Measurements from ENCODE around the gene NAE1. TPM values are rescaled to one million over a fixed set of nuclear protein-coding genes. Genes with fewer than 3 reads are reported as not detected.
"Not testable (repeated sequence)": the region's sequence is repeated elsewhere in the genome, so short reads cannot be mapped to it uniquely, and the experiment has no call there.

The NAE1 gene
- total RNA-seq, 2 donors from 2014 or later = 25.7 to 34.6 TPM

DNA sequence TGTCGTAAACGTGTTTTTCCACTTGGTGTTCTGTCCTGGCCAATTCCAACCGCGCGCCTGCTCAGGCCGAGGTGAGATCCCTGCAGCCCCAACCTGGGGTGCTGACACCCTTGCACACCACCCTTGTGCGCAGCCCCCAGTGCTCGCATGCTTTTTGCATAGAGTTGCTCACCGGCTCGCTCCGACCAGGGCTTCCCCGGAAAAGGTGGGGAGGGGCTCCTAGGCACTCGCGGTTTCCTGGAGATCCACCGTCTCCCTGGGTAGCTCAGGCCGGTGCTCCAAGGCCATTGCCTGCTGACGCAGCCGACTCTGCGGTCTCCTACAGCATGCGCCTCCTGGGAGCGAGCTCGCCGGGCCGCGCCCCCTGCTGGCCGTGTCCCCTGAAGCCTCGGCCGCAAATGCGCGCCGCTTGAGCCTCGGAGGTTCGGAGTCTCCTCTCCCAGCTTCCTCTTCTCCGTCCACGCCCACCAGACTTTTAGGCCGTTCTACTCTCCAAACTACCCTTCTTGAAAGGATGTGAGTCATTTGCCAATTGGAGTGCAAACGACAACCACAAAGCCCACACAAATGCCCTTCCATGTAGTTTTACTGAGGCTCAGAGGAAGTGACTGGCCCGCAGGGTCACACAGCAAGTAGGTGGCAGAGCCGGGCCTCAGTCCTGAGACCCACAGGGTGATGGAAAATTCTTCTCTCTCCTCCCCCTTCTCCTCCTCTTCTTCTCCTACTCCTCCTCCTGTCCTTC, 42.3 kb upstream of the NAE1 start:
- WGBS, 2 donors = 3 to 9% methylated on average over 15 to 39 of the region's 39 CpGs
- peak; percentile 96 for ATAC-seq
- Histone ChIP-seq H3K9me3 (no peaks in the 10 kb centered on the region), H3K4me1 (peaks cover 16% of the 10 kb centered on the region), H3K27me3 (no peaks in the 10 kb centered on the region), H3K4me3 (peak overlapping the region in 1 of 2 donors; percentile 19), H3K27ac (peak overlapping the region; percentile 12 to 75 (median 58)), H3K36me3 (replicated peaks in 1 of 2; ENCODE audit: insufficient read depth in 1 of 2, low read depth in 2 of 2) (no peaks in the 10 kb centered on the region)
- peak in 2 of 3 donors; percentile 36 to 52 for TF ChIP-seq POLR2A (IDR thresholded peaks at IDR 0.05)
- TF ChIP-seq, protein P1, sequence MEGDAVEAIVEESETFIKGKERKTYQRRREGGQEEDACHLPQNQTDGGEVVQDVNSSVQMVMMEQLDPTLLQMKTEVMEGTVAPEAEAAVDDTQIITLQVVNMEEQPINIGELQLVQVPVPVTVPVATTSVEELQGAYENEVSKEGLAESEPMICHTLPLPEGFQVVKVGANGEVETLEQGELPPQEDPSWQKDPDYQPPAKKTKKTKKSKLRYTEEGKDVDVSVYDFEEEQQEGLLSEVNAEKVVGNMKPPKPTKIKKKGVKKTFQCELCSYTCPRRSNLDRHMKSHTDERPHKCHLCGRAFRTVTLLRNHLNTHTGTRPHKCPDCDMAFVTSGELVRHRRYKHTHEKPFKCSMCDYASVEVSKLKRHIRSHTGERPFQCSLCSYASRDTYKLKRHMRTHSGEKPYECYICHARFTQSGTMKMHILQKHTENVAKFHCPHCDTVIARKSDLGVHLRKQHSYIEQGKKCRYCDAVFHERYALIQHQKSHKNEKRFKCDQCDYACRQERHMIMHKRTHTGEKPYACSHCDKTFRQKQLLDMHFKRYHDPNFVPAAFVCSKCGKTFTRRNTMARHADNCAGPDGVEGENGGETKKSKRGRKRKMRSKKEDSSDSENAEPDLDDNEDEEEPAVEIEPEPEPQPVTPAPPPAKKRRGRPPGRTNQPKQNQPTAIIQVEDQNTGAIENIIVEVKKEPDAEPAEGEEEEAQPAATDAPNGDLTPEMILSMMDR (IDR thresholded peaks at IDR 0.05) = peak; percentile 89 to 95 (median 93)
- peak; percentile 92 to 94 (median 94) for DNase-seq
- intact Hi-C loops (cut with DNase I) = no loop called here

DNA sequence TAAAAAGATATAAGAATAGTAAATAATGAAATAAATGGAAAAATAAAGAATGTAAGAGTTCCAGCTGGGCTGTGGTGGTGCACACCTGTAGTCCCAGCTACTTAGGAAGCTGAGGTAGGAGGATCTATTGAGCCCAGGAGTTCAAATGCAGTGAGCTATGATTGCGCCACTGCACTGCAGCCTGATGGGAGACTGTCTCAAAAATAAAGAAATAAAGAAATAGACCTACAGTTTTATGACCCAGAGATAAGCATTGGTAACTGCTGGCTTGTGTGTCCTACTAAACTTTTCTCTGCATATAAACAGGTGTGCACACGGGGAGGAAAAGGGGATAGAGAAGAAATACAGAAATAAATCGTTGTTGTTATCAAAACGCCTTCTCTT, 41.8 kb upstream of the NAE1 start:
- TF ChIP-seq, protein P1 (IDR thresholded peaks at IDR 0.05) = no peak
- TF ChIP-seq POLR2A (IDR thresholded peaks at IDR 0.05) = no peak
- peaks cover 11% of the 10 kb centered on the region for H3K4me1 ChIP-seq
- no peaks in the 10 kb centered on the region for H3K27me3 ChIP-seq
- 29 to 39% methylated on average over 4 of the region's 4 CpGs for WGBS, 2 donors
- no peak for DNase-seq
- ATAC-seq = no peak
- no peak overlapping the region for H3K4me3 ChIP-seq
- H3K27ac ChIP-seq = peak overlapping the region in 3 of 4 donors; percentile 50 to 75 (median 67)
- intact Hi-C loops (cut with DNase I) = no loop called here
- no peaks in the 10 kb centered on the region for H3K36me3 ChIP-seq (replicated peaks in 1 of 2; ENCODE audit: insufficient read depth in 1 of 2, low read depth in 2 of 2)
- no peaks in the 10 kb centered on the region for H3K9me3 ChIP-seq

DNA sequence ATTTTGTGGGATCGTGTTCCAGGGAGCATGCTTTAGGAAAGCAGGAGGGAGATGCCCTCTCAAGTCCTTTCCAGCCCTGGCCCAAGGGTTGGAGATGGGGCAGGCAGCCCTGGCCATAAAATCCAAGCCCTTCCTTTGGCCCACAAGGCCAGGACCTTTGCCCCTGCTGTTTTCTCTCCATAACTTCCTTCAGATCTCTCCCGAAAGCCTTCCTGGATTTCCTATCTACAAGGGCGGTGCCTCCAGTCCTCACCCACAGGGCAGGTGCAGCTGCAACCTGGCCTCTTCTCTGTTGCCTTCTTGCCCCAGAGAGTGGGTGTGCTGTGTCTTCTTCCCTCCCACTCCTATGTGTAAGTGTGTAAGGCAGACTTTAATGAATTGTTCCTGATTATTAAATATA, 41.1 kb upstream of the NAE1 start:
- 57 to 75% methylated on average over 3 of the region's 3 CpGs for WGBS, 2 donors
- Histone ChIP-seq H3K36me3 (replicated peaks in 1 of 2; ENCODE audit: insufficient read depth in 1 of 2, low read depth in 2 of 2) (no peaks in the 10 kb centered on the region), H3K4me3 (no peak overlapping the region), H3K9me3 (no peaks in the 10 kb centered on the region), H3K27ac (no peak overlapping the region), H3K4me1 (peaks cover 10% of the 10 kb centered on the region), H3K27me3 (no peaks in the 10 kb centered on the region)
- TF ChIP-seq, protein P1 (IDR thresholded peaks at IDR 0.05) = no peak
- TF ChIP-seq POLR2A (IDR thresholded peaks at IDR 0.05) = no peak
- no peak for DNase-seq
- no peak for ATAC-seq
- intact Hi-C loops (cut with DNase I) = no loop called here

DNA sequence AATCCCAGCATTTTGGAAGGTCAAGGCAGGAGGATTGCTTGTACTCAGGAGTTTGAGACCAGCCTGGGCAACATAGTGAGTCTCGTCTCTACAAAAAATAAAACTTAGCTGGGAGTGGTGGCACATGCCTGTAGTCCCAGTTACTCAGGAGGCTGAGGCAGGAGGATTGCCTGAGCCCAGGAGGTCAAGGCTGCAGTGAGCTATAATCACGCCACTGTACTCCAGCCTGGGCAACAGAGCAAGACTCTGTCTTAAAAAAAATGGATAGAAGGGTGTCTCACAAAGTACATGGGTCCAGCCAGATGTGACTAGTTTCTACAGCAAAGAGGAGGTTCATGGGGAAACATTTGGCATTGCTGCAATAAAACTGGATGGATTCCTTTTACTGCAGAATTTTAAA, 40.6 kb upstream of the NAE1 start:
- H3K27ac ChIP-seq; ATAC-seq; DNase-seq; H3K4me3 ChIP-seq; intact Hi-C loops (cut with DNase I); H3K36me3 ChIP-seq (replicated peaks in 1 of 2; ENCODE audit: insufficient read depth in 1 of 2, low read depth in 2 of 2); H3K9me3 ChIP-seq; H3K27me3 ChIP-seq: not testable (repeated sequence)
- H3K4me1 ChIP-seq = peaks cover 10% of the 10 kb centered on the region
- WGBS, 2 donors = 87 to 93% methylated on average over 2 of the region's 2 CpGs

DNA sequence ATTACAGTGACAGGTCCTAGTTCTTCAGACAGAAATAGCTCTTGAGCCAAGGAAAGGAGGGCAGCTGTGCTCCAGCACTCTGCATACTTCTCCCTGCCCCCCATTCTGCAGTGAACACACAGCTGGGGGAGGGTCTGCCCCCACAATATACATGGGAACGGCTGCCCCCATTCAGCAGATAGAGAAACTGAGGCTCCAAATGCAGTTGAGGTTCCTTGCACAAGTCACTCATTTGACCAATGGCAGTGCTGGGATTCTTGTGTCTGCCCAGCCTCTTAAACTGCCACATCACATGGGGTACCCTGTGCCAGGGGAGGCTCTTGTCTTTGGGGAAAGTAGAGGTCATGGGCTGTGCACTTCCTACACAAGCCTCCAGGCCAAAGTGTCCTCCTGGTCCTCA, 38.6 kb upstream of the NAE1 start:
- TF ChIP-seq, protein P1 (IDR thresholded peaks at IDR 0.05) = no peak
- no peak for TF ChIP-seq POLR2A (IDR thresholded peaks at IDR 0.05)
- Histone ChIP-seq H3K36me3 (replicated peaks in 1 of 2; ENCODE audit: insufficient read depth in 1 of 2, low read depth in 2 of 2) (no peaks in the 10 kb centered on the region), H3K27ac (no peak overlapping the region), H3K4me1 (peaks cover 10% of the 10 kb centered on the region), H3K27me3 (no peaks in the 10 kb centered on the region), H3K4me3 (no peak overlapping the region), H3K9me3 (no peaks in the 10 kb centered on the region)
- intact Hi-C loops (cut with DNase I) = loop anchor here (5.0 to 10.0 kb wide), 3 partner anchors 37 to 462 kb away; partner anchors contain the start of genes CMTM3 and NAE1
- 40 to 60% methylated on average over 1 of the region's 1 CpG for WGBS, 2 donors
- DNase-seq (no peak), ATAC-seq (no peak)

Data from body of pancreas (tissue), 4 donors.